Peyer's patch (tissue), 4 donors: ENCODE results near the gene MORF4L1. TPM values are rescaled to one million over a fixed set of nuclear protein-coding genes. Genes with fewer than 3 reads are reported as not detected.

Source experiments
- DNase-seq, 3 donors: peaks; one replicate each; pipeline ENCODE4 v3.0.0-alpha.2; 2017 to 2019
- H3K27ac ChIP-seq, 4 donors: fragments of 200-600 bp; sonication (generic); one replicate each; pipeline ENCODE4 v1.5.1; 2016 to 2019
- H3K27me3 ChIP-seq, 2 donors: fragments of 200-600 bp; sonication (generic); one replicate each; pipeline ENCODE4 v1.5.1; 2019
- H3K36me3 ChIP-seq, 3 donors: fragments of 200-600 bp; sonication (generic); one replicate each; pipeline ENCODE4 v1.5.1; 2016 to 2019
- H3K4me1 ChIP-seq, 4 donors: fragments of 200-600 bp; sonication (generic); one replicate each; pipeline ENCODE4 v1.5.1; 2016 to 2019
- H3K4me3 ChIP-seq, 4 donors: fragments of 200-600 bp; sonication (generic); 1 replicate in 3 of 4; 2 replicates in 1 of 4; pipeline ENCODE4 v1.5.1; 2016 to 2019; ENCODE audit warnings: mild to moderate bottlenecking in 1 of 4
- H3K9me3 ChIP-seq, 4 donors: fragments of 200-600 bp; sonication (generic); one replicate each; pipeline ENCODE4 v1.5.1; 2016 to 2019; ENCODE audit warnings: mild to moderate bottlenecking in 1 of 4
- CTCF ChIP-seq, 6 experiments: fragments of 450-650 bp in 4 of 6; fragments of 200-600 bp in 2 of 6; sonication (generic) in 1 of 6; IDR thresholded peaks; one replicate each; pipeline ENCODE4 v1.5.1; 2017 to 2019; ENCODE audit warnings: antibody characterized with exemption in 6 of 6, mild to moderate bottlenecking in 3 of 6, moderate library complexity in 1 of 6
- POLR2A ChIP-seq, 2 donors: fragments of 450-650 bp; IDR thresholded peaks; one replicate each; pipeline ENCODE4 v1.5.1; 2017; ENCODE audit warnings: antibody characterized with exemption in 2 of 2, mild to moderate bottlenecking in 2 of 2, moderate library complexity in 2 of 2
- total RNA-seq, 4 donors: library from RNA; depleted of rRNA; stranded (reverse); fragments of >200 nt; gene quantifications; one replicate each; pipeline ENCODE4 v1.1.0, GENCODE V29; 2016

MORF4L1 gene
- total RNA-seq, 4 donors from 2014 or later: 90.8 to 271 (median 139) TPM

- no peak overlapping the region for H3K4me3 ChIP-seq
- no peaks in the 10 kb centered on the region for H3K9me3 ChIP-seq
- TF ChIP-seq POLR2A (IDR thresholded peaks at IDR 0.05): no peak
- TF ChIP-seq CTCF (IDR thresholded peaks at IDR 0.05): no peak
- H3K27ac ChIP-seq: peak overlapping the region; percentile 22 to 80 (median 55)
- peaks cover 0 to 17% (median 6%) of the 10 kb centered on the region in 4 donors for H3K4me1 ChIP-seq
- H3K27me3 ChIP-seq: no peaks in the 10 kb centered on the region
- peak in 2 of 3 donors; percentile 63 to 69 for DNase-seq
- peaks cover 0 to 18% (median 0%) of the 10 kb centered on the region in 3 donors for H3K36me3 ChIP-seq
Observed at GRCh38 chr15:78938658-78939488, 66.2 kb downstream of the MORF4L1 start.

- Histone ChIP-seq H3K27me3 (no peaks in the 10 kb centered on the region), H3K4me3 (no peak overlapping the region), H3K9me3 (no peaks in the 10 kb centered on the region), H3K4me1 (peaks cover 0 to 12% (median 8%) of the 10 kb centered on the region in 4 donors), H3K36me3 (no peaks in the 10 kb centered on the region), H3K27ac (peak overlapping the region in 1 of 4 donors; percentile 93)
- DNase-seq: no peak
- TF ChIP-seq POLR2A (IDR thresholded peaks at IDR 0.05) (no peak), CTCF (IDR thresholded peaks at IDR 0.05) (no peak)
Observed at GRCh38 chr15:78942741-78943140, 70.1 kb downstream of the MORF4L1 start.

GRCh38 chr15:78943692-78944091 lies 71.0 kb downstream of the MORF4L1 start:
- H3K9me3 ChIP-seq: no peaks in the 10 kb centered on the region
- no peaks in the 10 kb centered on the region for H3K36me3 ChIP-seq
- peaks cover 0 to 12% (median 1%) of the 10 kb centered on the region in 4 donors for H3K4me1 ChIP-seq
- peak overlapping the region in 3 of 4 donors; percentile 37 to 93 (median 77) for H3K27ac ChIP-seq
- H3K4me3 ChIP-seq: peak overlapping the region; percentile 61 to 74 (median 64)
- TF ChIP-seq POLR2A (IDR thresholded peaks at IDR 0.05) (no peak), CTCF (IDR thresholded peaks at IDR 0.05) (no peak)
- no peak for DNase-seq
- H3K27me3 ChIP-seq: no peaks in the 10 kb centered on the region

GRCh38 chr15:78944202-78944625 lies 71.5 kb downstream of the MORF4L1 start:
- H3K4me1 ChIP-seq: peaks cover 0 to 12% (median 0%) of the 10 kb centered on the region in 4 donors
- TF ChIP-seq POLR2A (IDR thresholded peaks at IDR 0.05) (no peak), CTCF (IDR thresholded peaks at IDR 0.05) (no peak)

GRCh38 chr15:78944669-78945407 lies 72.1 kb downstream of the MORF4L1 start, which contains the start of gene CTSH:
Gene CTSH (minus strand): TSS chr15:78945046. CDS start chr15:78944981, 65 bp downstream.
- peaks cover 0 to 14% (median under 1%) of the 10 kb centered on the region in 4 donors for H3K4me1 ChIP-seq

More at GRCh38 chr15:78944202-78944625, 71.5 kb downstream of the MORF4L1 start:
- DNase-seq: peak in 2 of 3 donors; percentile 32 to 69
- Histone ChIP-seq H3K27ac (peak overlapping the region; percentile 37 to 93 (median 76)), H3K36me3 (no peaks in the 10 kb centered on the region), H3K9me3 (no peaks in the 10 kb centered on the region), H3K27me3 (no peaks in the 10 kb centered on the region), H3K4me3 (peak overlapping the region; percentile 61 to 74 (median 64))

More at GRCh38 chr15:78944669-78945407, 72.1 kb downstream of the MORF4L1 start, which contains the start of gene CTSH:
- Histone ChIP-seq H3K9me3 (no peaks in the 10 kb centered on the region), H3K27me3 (no peaks in the 10 kb centered on the region), H3K36me3 (no peaks in the 10 kb centered on the region), H3K4me3 (peak within 1 kb of the TSS; percentile 61 to 74 (median 64)), H3K27ac (peak within 1 kb of the TSS; percentile 37 to 93 (median 76))
- TF ChIP-seq CTCF (IDR thresholded peaks at IDR 0.05): no peak
- TF ChIP-seq POLR2A (IDR thresholded peaks at IDR 0.05): peak; percentile 23 to 34
- peak; percentile 87 to 96 (median 95) for DNase-seq
